ENCODE data around the gene PSMD7. TPM values are rescaled to one million over a fixed set of nuclear protein-coding genes. Genes with fewer than 3 reads are reported as not detected.
A peak's percentile ranks its signal among the peaks of the same experiment; 100 is the strongest.
"Not testable (repeated sequence)": the region's sequence is repeated elsewhere in the genome, so short reads cannot be mapped to it uniquely, and the experiment has no call there.

Gene PSMD7
- total and polyA plus RNA-seq, 5 experiments from 2014 or later = 89.2 to 119 (median 114) TPM

- H3K9me3 Mint-ChIP-seq = no peaks in the 10 kb centered on the region
- no peaks in the 10 kb centered on the region for H3K4me1 Mint-ChIP-seq
- H3K27ac Mint-ChIP-seq = peak overlapping the region in 6 of 10 donors; percentile 4 to 83 (median 42)
- no peak overlapping the region for H3K4me3 Mint-ChIP-seq
- peaks cover 0 to 41% (median 2%) of the 10 kb centered on the region in 3 donors for H3K36me3 Mint-ChIP-seq
- no peaks in the 10 kb centered on the region for H3K27me3 Mint-ChIP-seq
- POLR2A ChIA-PET = no interaction called here
- DNase-seq (no peak), ATAC-seq (no peak)
These were observed 29.0 kb downstream of the PSMD7 start for GRCh38 chr16:74325641-74326040.

- ATAC-seq, DNase-seq, H3K27me3 Mint-ChIP-seq, H3K27ac Mint-ChIP-seq, POLR2A ChIA-PET, H3K9me3 Mint-ChIP-seq, H3K4me1 Mint-ChIP-seq, H3K4me3 Mint-ChIP-seq: not testable (repeated sequence)
- H3K36me3 Mint-ChIP-seq = peaks cover 0 to 62% (median 5%) of the 10 kb centered on the region in 3 donors
These were observed 31.7 kb downstream of the PSMD7 start for GRCh38 chr16:74328346-74328745.

- H3K4me3 Mint-ChIP-seq, POLR2A ChIA-PET, H3K27me3 Mint-ChIP-seq, H3K27ac Mint-ChIP-seq, H3K9me3 Mint-ChIP-seq, DNase-seq, H3K4me1 Mint-ChIP-seq, ATAC-seq: not testable (repeated sequence)
- H3K36me3 Mint-ChIP-seq = peaks cover 0 to 60% (median 7%) of the 10 kb centered on the region in 3 donors
These were observed 35.9 kb downstream of the PSMD7 start for GRCh38 chr16:74332469-74332868.

GRCh38 chr16:74337506-74337905 lies 40.9 kb downstream of the PSMD7 start:
- ATAC-seq, H3K27me3 Mint-ChIP-seq, H3K4me1 Mint-ChIP-seq, POLR2A ChIA-PET, H3K27ac Mint-ChIP-seq, DNase-seq, H3K9me3 Mint-ChIP-seq, H3K4me3 Mint-ChIP-seq: not testable (repeated sequence)
- peaks cover 0 to 78% (median 7%) of the 10 kb centered on the region in 3 donors for H3K36me3 Mint-ChIP-seq

- H3K27ac Mint-ChIP-seq, H3K4me3 Mint-ChIP-seq, DNase-seq, POLR2A ChIA-PET, H3K9me3 Mint-ChIP-seq, H3K4me1 Mint-ChIP-seq, H3K27me3 Mint-ChIP-seq, ATAC-seq: not testable (repeated sequence)
- peaks cover 0 to 84% (median 4%) of the 10 kb centered on the region in 3 donors for H3K36me3 Mint-ChIP-seq
These were observed 42.6 kb downstream of the PSMD7 start for GRCh38 chr16:74339226-74339625.

- H3K36me3 Mint-ChIP-seq = peaks cover 0 to 82% (median 4%) of the 10 kb centered on the region in 3 donors
- POLR2A ChIA-PET = interaction anchor here (0.6 kb wide), 1 partner anchor 216 kb away, joined by 3 read pairs; no protein-coding TSS in a partner anchor
- not testable (repeated sequence) for DNase-seq, H3K27me3 Mint-ChIP-seq, H3K27ac Mint-ChIP-seq, H3K4me3 Mint-ChIP-seq, H3K9me3 Mint-ChIP-seq, H3K4me1 Mint-ChIP-seq, ATAC-seq
These were observed 56.4 kb downstream of the PSMD7 start for GRCh38 chr16:74353038-74353437.

Other genes with a start within 250 kb of the PSMD7 start
- gene NPIPB15, start 79.5 kb downstream of the PSMD7 start, total RNA-seq = under 1 TPM; 0.91 TPM
- under 1 TPM in 1 of 3 donors, not detected in 2; 0.32 TPM for gene NPIPB15, start 79.5 kb downstream of the PSMD7 start, polyA plus RNA-seq
- gene CLEC18B, start 124.7 kb downstream of the PSMD7 start, total RNA-seq = 1 to 10 TPM; 4.2 TPM
- gene CLEC18B, start 124.7 kb downstream of the PSMD7 start, polyA plus RNA-seq = not detected

Measured in naive thymus-derived CD8-positive, alpha-beta T cell (primary cell).